CD4-positive, alpha-beta T cell (primary cell): Measurements from ENCODE around the gene ABR. TPM values are rescaled to one million over a fixed set of nuclear protein-coding genes. Genes with fewer than 3 reads are reported as not detected.
"Not testable (repeated sequence)": the region's sequence is repeated elsewhere in the genome, so short reads cannot be mapped to it uniquely, and the experiment has no call there.

Experiments
- ATAC-seq: fragments of 200-7000 bp; cut with Tn5 transposase; one replicate; pipeline ENCODE4 v1.10.0; 2022; ENCODE audit warnings: mild to moderate bottlenecking; ENCODE audit not compliant: poor library complexity
- CTCF ChIA-PET: fragments of 350-600 bp; sonication (Branson Sonifier 250); formaldehyde crosslinking; loops from one replicate; lab custom pipeline; 2021; ENCODE audit warnings: antibody characterized with exemption, inconsistent platforms; lab: Charles Lee
- POLR2A ChIA-PET: fragments of 350-600 bp; sonication (Branson Sonifier 250); formaldehyde crosslinking; loops from one replicate; lab custom pipeline; 2021; ENCODE audit warnings: antibody characterized with exemption, inconsistent platforms; lab: Charles Lee
- DNase-seq, 14 experiments: peaks; one replicate each; pipeline ENCODE4 v3.0.0-alpha.2; 2013 to 2020; ENCODE audit warnings: mixed read lengths in 2 of 14
- H3K27ac ChIP-seq, 2 donors: one replicate each; pipeline versions ENCODE4 v1.5.1 to v1.7.0; 2013; ENCODE audit warnings: low read length in 2 of 2, low read depth in 1 of 2, mild to moderate bottlenecking in 1 of 2
- H3K27me3 ChIP-seq, 2 experiments: 1 replicate in 1 of 2; 2 replicates in 1 of 2; pipeline versions ENCODE4 v1.6.1 to v1.7.0; 2013; ENCODE audit warnings: low read length in 2 of 2, control low read depth in 1 of 2, mild to moderate bottlenecking in 1 of 2, moderate library complexity in 1 of 2; ENCODE audit not compliant: insufficient read depth in 2 of 2, control insufficient read depth in 1 of 2
- H3K36me3 ChIP-seq: one replicate; pipeline ENCODE4 v1.6.1; 2013; ENCODE audit warnings: low read length, control low read depth; ENCODE audit not compliant: insufficient read depth
- H3K4me1 ChIP-seq: one replicate; pipeline ENCODE4 v1.6.1; 2013; ENCODE audit warnings: low read length, control low read depth; ENCODE audit not compliant: insufficient read depth
- H3K4me3 ChIP-seq: one replicate; pipeline ENCODE4 v1.5.1; 2013; ENCODE audit warnings: mild to moderate bottlenecking, low read length, moderate library complexity
- H3K9me3 ChIP-seq, 2 experiments: 1 replicate in 1 of 2; 2 replicates in 1 of 2; pipeline versions ENCODE4 v1.6.1 to v1.7.0; 2013; ENCODE audit warnings: low read length in 2 of 2, mild to moderate bottlenecking in 2 of 2, control low read depth in 1 of 2, moderate library complexity in 1 of 2; ENCODE audit not compliant: control insufficient read depth in 1 of 2, insufficient read depth in 1 of 2
- H3K27ac Mint-ChIP-seq: one replicate; pipeline ENCODE4 v1.8.0; 2020; ENCODE audit warnings: mixed read lengths
- H3K27me3 Mint-ChIP-seq: one replicate; pipeline ENCODE4 v1.8.0; 2021; ENCODE audit warnings: mixed read lengths
- H3K36me3 Mint-ChIP-seq: one replicate; pipeline ENCODE4 v1.8.0; 2021; ENCODE audit warnings: low read depth, mixed read lengths
- H3K4me1 Mint-ChIP-seq: one replicate; pipeline ENCODE4 v1.8.0; 2021; ENCODE audit warnings: low read depth, mixed read lengths
- H3K4me3 Mint-ChIP-seq: one replicate; pipeline ENCODE4 v1.8.0; 2020; ENCODE audit warnings: mild to moderate bottlenecking, mixed read lengths
- H3K9me3 Mint-ChIP-seq: one replicate; pipeline ENCODE4 v1.8.0; 2020; ENCODE audit warnings: mixed read lengths
- intact Hi-C, 2 experiments: fragments of 100-400 bp; cut with DNase I in 1 of 2; cut with micrococcal nuclease in 1 of 2; formaldehyde crosslinking; loops; one replicate each; pipeline versions ENCODE4 v1.15.1 to v1.9.0; 2023 to 2025; cut with DNase I, micrococcal nuclease
- total RNA-seq, 174 experiments: library from RNA in 2 of 174; stranded (reverse) in 2 of 174; gene quantifications; one replicate each; pipeline ENCODE4 v1.2.3 and lab custom pipeline; 2021 to 2026
- TF ChIP-seq, protein P1 (sequence below): fragments of 200-600 bp; IDR thresholded peaks from one replicate; pipeline ENCODE4 v1.8.0; 2022; ENCODE audit warnings: antibody characterized with exemption, mild to moderate bottlenecking

The ABR gene
- total RNA-seq, 2 experiments from 2014 or later, result 72.4 to 74.8 TPM

DNA sequence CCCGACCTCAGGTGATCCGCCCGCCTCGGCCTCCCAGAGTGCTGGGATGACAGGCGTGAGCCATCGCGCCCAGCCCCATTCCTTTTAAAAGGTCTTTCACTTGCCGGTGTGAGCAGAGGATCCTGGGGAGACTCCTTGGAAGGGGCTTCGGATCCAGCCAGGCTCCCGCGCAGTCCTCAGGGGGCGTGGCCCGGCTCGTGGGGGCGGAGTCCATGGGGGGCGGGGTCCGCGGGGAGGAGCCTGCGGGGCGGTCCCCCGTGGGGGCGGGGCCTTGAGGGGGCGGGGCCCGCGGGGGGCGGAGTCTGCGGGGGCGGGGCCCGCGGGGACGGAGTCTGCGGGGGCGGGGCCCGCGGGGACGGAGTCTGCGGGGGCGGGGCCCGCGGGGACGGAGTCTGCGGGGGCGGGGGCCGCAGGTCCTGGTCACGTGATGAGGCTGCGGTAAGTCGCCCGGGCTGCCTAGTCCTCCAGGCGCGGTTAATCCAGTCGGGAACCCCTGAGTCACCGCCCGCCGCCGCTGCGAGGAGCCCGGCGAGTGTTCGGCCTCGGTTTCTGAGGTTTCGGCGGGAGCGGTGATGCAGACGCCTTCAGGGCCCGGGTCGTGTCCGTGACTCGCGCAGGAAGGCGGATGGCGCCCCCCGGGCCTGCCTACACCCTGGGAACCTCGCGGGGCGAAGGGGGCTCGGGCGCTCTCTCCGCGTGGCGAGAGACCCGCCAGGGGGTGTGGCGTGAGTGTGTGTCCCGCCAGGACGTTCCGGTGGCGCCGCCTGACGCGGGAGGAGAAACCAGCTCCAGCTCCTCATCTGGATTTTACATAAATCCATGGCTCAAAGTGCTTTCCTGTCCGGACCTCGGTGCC is 23.6 kb upstream of the ABR start:
- Histone ChIP-seq H3K4me1 (peaks cover 48% of the 10 kb centered on the region), H3K27me3 (no peaks in the 10 kb centered on the region), H3K36me3 (no peaks in the 10 kb centered on the region), H3K27ac (no peak overlapping the region), H3K9me3 (peaks cover 0 to 12% of the 10 kb centered on the region in 2 experiments), H3K4me3 (peak overlapping the region; percentile 45)
- ATAC-seq (peak; percentile 70), DNase-seq (peak in 12 of 14 experiments; percentile 26 to 82 (median 50))
- ChIA-PET POLR2A (no interaction called here), CTCF (no interaction called here)
- TF ChIP-seq, protein P1, sequence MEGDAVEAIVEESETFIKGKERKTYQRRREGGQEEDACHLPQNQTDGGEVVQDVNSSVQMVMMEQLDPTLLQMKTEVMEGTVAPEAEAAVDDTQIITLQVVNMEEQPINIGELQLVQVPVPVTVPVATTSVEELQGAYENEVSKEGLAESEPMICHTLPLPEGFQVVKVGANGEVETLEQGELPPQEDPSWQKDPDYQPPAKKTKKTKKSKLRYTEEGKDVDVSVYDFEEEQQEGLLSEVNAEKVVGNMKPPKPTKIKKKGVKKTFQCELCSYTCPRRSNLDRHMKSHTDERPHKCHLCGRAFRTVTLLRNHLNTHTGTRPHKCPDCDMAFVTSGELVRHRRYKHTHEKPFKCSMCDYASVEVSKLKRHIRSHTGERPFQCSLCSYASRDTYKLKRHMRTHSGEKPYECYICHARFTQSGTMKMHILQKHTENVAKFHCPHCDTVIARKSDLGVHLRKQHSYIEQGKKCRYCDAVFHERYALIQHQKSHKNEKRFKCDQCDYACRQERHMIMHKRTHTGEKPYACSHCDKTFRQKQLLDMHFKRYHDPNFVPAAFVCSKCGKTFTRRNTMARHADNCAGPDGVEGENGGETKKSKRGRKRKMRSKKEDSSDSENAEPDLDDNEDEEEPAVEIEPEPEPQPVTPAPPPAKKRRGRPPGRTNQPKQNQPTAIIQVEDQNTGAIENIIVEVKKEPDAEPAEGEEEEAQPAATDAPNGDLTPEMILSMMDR, result no peak
- Mint-ChIP-seq H3K4me1 (peaks cover 18% of the 10 kb centered on the region), H3K9me3 (no peaks in the 10 kb centered on the region), H3K27ac (no peak overlapping the region), H3K4me3 (no peak overlapping the region), H3K36me3 (no peaks in the 10 kb centered on the region), H3K27me3 (no peaks in the 10 kb centered on the region)
- intact Hi-C loops, result no loop called here

DNA sequence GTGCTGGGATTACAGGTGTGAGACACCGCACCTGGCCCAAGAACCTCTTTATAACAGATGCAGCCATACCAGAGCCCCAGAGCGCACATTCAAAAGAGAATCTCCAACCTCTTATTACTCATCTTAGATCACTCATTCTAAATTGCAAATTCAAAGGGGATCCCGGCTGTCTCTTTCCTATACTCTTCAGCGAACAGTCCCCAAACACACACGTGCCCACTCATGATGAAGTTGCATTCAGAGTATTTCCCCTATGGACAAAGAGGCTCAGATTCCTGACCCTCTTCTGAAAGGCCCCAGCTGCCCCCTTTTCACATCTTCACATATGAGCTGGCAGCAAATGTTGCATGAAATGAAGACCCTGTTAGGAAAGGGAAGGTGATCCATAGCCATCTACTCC is 22.5 kb upstream of the ABR start:
- no peak overlapping the region for H3K27ac ChIP-seq
- Mint-ChIP-seq H3K27me3 (no peaks in the 10 kb centered on the region), H3K4me1 (peaks cover 28% of the 10 kb centered on the region), H3K27ac (no peak overlapping the region), H3K9me3 (no peaks in the 10 kb centered on the region), H3K4me3 (no peak overlapping the region), H3K36me3 (no peaks in the 10 kb centered on the region)
- TF ChIP-seq, protein P1, result no peak
- ChIA-PET CTCF (interaction anchor here (1.1 to 3.3 kb wide), 2 partner anchors 15 to 80 kb away, joined by 3 to 17 read pairs; no protein-coding TSS in a partner anchor), POLR2A (no interaction called here)
- DNase-seq, result no peak
- H3K9me3 ChIP-seq, result peaks cover 0 to 12% of the 10 kb centered on the region in 2 experiments
- no peaks in the 10 kb centered on the region for H3K27me3 ChIP-seq
- peaks cover 59% of the 10 kb centered on the region for H3K4me1 ChIP-seq
- intact Hi-C loops, result no loop called here
- no peak overlapping the region for H3K4me3 ChIP-seq
- ATAC-seq, result no peak
- H3K36me3 ChIP-seq, result no peaks in the 10 kb centered on the region

DNA sequence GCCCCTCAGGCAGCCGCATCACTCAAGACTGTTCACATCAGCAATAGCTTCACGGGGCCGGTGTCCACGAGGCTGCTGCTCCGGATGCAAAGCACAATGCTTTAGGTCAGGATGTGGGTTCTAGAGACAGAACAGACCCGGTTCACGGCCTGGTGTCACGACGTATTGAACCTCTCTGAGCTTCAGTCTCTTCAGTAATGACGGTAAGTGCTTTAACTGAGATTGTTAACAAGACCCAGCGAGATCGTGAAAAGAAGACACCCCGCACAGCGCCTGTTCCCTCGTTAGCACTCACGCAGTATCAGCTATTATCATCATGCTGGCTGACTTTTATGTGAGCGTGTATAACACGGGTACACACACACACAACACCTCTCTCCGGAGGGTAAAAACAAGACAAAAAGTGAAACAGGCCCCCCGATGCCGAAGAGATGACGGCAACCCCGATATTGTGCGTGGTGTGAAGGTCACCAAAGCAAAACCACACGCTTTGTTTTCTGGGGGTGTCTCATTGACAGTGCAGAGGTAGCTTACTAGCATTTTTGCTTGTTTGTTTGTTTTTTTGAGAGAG is 21.4 kb upstream of the ABR start:
- intact Hi-C loops, result no loop called here
- DNase-seq (peak in 11 of 14 experiments; percentile 16 to 84 (median 53)), ATAC-seq (peak; percentile 45)
- TF ChIP-seq, protein P1, result no peak
- Histone ChIP-seq H3K4me1 (peaks cover 64% of the 10 kb centered on the region), H3K27me3 (no peaks in the 10 kb centered on the region), H3K9me3 (peaks cover 0 to 12% of the 10 kb centered on the region in 2 experiments), H3K36me3 (no peaks in the 10 kb centered on the region), H3K4me3 (no peak overlapping the region), H3K27ac (peak overlapping the region in 1 of 2 donors; percentile 12)
- Mint-ChIP-seq H3K9me3 (no peaks in the 10 kb centered on the region), H3K27me3 (no peaks in the 10 kb centered on the region), H3K36me3 (no peaks in the 10 kb centered on the region), H3K4me3 (peak overlapping the region; percentile 45), H3K27ac (peak overlapping the region; percentile 6), H3K4me1 (peaks cover 28% of the 10 kb centered on the region)
- POLR2A ChIA-PET, result interaction anchor here (1.0 kb wide), 1 partner anchor 1103 kb away, joined by 3 read pairs; the partner anchor contains the start of genes SMG6 and SRR
- CTCF ChIA-PET, result interaction anchor here (3.3 kb wide), 1 partner anchor 14 kb away, joined by 17 read pairs; no protein-coding TSS in a partner anchor

DNA sequence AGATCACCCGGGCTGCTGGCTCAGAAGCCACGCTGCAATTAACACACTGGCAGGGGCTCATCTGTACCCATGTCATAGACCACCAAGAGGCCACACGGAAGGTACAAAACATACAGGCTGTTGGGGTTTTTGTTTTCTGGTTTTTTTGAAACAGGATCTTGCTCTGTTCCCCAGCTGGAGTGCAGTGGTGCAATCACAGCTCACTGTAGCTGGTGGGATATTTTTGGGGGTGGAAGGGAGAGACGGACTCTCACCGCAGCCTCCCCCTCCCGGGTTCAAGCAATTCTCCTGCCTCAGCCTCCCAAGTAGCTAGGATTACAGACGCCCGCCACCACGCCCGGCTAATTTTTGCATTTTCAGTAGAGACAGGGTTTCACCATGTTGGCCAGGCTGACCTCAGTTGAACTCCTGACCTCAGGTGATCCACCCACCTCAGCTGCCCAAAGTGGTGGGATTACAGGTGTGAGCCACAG is 19.5 kb upstream of the ABR start:
- not testable (repeated sequence) for H3K27ac Mint-ChIP-seq, H3K4me3 Mint-ChIP-seq, DNase-seq

More for the DNA sequence above, 19.5 kb upstream of the ABR start:
- intact Hi-C loops, H3K27ac ChIP-seq, H3K9me3 Mint-ChIP-seq, POLR2A ChIA-PET, ATAC-seq, H3K27me3 Mint-ChIP-seq, H3K36me3 Mint-ChIP-seq, H3K36me3 ChIP-seq, H3K4me3 ChIP-seq, H3K27me3 ChIP-seq: not testable (repeated sequence)
- Histone ChIP-seq H3K9me3 (peaks cover 0 to 12% of the 10 kb centered on the region in 2 experiments), H3K4me1 (peaks cover 64% of the 10 kb centered on the region)
- H3K4me1 Mint-ChIP-seq, result peaks cover 28% of the 10 kb centered on the region
- CTCF ChIA-PET, result interaction anchor here (0.5 to 3.3 kb wide), 2 partner anchors 12 to 215 kb away, joined by 6 to 17 read pairs; no protein-coding TSS in a partner anchor
